GM10266 (cell line): ENCODE measurements around the gene MAB21L2.

Experiments
- DNase-seq: peaks from one replicate; pipeline ENCODE4 v3.0.0; 2012; ENCODE audit errors: extremely low spot score
- CTCF ChIP-seq: IDR thresholded peaks from 2 replicates; pipeline ENCODE4 v1.5.1; 2012; ENCODE audit warnings: mild to moderate bottlenecking, low read depth; ENCODE audit not compliant: control insufficient read depth, insufficient read depth; ENCODE audit errors: missing control alignments

The MAB21L2 gene

GRCh38 chr4:150583287-150584110 lies 1.5 kb downstream of the MAB21L2 start:
- no peak for DNase-seq
- TF ChIP-seq CTCF = no peak

DNA sequence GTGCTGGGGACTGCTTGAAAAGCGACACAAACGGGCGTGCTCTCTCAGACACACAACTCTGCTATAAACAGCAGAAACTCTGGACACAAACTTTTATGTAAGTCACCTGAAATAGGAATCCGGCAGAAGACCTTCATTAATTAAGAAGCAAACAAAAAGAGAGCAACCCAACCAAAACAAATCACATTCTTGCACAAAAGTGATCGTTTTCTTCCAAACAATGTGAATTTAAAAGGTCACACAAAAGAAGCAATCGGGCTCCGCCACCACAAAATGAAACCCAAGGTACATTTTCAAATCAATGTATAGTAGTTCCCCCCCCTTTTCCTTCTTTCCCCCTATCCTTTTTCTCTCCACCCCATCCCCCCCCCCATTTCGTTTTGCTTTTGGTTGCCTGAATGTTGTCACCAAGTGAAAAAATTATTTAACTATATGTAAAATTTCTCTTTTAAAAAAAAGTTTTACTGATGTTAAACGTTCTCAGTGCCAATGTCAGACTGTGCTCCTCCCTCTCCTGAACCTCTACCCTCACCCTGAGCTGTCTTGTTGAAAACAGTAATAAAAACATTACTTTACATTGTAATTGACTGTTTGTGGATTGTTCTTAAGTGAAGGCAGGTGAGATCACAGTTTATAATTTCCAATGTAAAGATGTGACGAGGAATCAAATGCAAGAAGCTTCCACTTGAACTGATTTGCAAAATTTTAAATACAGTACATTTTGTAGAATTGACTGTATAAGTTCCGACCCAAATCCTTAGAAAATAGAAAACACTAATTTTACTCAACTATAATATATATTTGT lies 2.4 kb downstream of the MAB21L2 start:
- TF ChIP-seq CTCF = no peak
- DNase-seq = no peak

- no peak for DNase-seq
- TF ChIP-seq CTCF = no peak
Observed at GRCh38 chr4:150585611-150586010, 3.7 kb downstream of the MAB21L2 start.

GRCh38 chr4:150586162-150586810 lies 4.3 kb downstream of the MAB21L2 start:
- TF ChIP-seq CTCF = no peak
- DNase-seq = no peak

DNA sequence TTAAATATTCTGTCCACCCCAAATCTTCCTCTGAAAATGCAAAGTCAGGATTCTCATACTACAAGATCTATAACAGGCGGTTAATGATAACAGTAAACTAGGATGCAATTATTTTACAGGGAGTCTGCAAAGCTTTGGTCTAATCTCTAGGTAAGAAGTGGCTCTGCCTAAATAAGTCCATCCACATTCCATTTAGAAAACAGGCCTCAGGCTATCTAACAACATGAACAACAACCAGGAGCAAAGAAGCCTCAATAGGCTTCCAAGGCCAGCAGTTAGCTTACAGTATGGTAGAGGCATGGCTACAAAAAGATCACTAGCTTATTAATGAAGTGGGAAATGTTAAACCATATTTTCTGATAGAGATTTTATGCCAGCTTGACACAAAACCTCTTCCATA lies 6.4 kb downstream of the MAB21L2 start:
- TF ChIP-seq CTCF = no peak
- DNase-seq = no peak

GRCh38 chr4:150589157-150589556 lies 7.2 kb downstream of the MAB21L2 start:
- no peak for TF ChIP-seq CTCF
- no peak for DNase-seq
